Smooth muscle cell (in vitro differentiated cells): ENCODE data around the gene ADRA2C. TPM values are rescaled to one million over a fixed set of nuclear protein-coding genes. Genes with fewer than 3 reads are reported as not detected.

Experiments
- DNase-seq: peaks from one replicate; lab custom pipeline; 2025; ENCODE audit not compliant: unreplicated experiment; lab: John Stamatoyannopoulos, UW
- H2AFZ ChIP-seq: fragments of 200-600 bp; sonication (generic); 2 replicates; pipeline ENCODE4 v1.6.0; 2016; ENCODE audit warnings: antibody characterized with exemption, low read depth, mild to moderate bottlenecking
- H3F3A ChIP-seq: fragments of 200-600 bp; sonication (generic); 2 replicates; pipeline ENCODE4 v1.6.0; 2017; ENCODE audit warnings: antibody characterized with exemption, low read depth
- H3K27ac ChIP-seq: fragments of 200-600 bp; sonication (generic); 2 replicates; pipeline ENCODE4 v1.5.1; 2016; ENCODE audit warnings: low read depth, mild to moderate bottlenecking
- H3K27me3 ChIP-seq: fragments of 200-600 bp; sonication (generic); 2 replicates; pipeline ENCODE4 v1.6.1; 2016; ENCODE audit warnings: low read depth, mild to moderate bottlenecking
- H3K36me3 ChIP-seq: fragments of 200-600 bp; sonication (generic); 2 replicates; pipeline ENCODE4 v1.5.1; 2016; ENCODE audit warnings: low read depth
- H3K4me1 ChIP-seq: fragments of 200-600 bp; sonication (generic); 2 replicates; pipeline ENCODE4 v1.5.1; 2016; ENCODE audit warnings: low read depth
- H3K4me2 ChIP-seq: fragments of 200-600 bp; sonication (generic); 2 replicates; pipeline ENCODE4 v1.6.0; 2016; ENCODE audit warnings: mild to moderate bottlenecking
- H3K4me3 ChIP-seq: fragments of 200-600 bp; sonication (generic); 2 replicates; pipeline ENCODE4 v1.5.1; 2016; ENCODE audit warnings: mild to moderate bottlenecking
- H3K79me2 ChIP-seq: fragments of 200-600 bp; sonication (generic); 2 replicates; pipeline ENCODE4 v1.6.0; 2016; ENCODE audit warnings: low read depth, mild to moderate bottlenecking
- H3K9ac ChIP-seq: fragments of 200-600 bp; sonication (generic); 2 replicates; pipeline ENCODE4 v1.6.0; 2016; ENCODE audit warnings: low read depth
- H3K9me3 ChIP-seq: fragments of 200-600 bp; sonication (generic); replicated peaks from 2 replicates; pipeline ENCODE4 v1.5.1; 2016; ENCODE audit warnings: low read depth
- H4K20me1 ChIP-seq: fragments of 200-600 bp; sonication (generic); 2 replicates; pipeline ENCODE4 v1.6.0; 2016; ENCODE audit warnings: low read depth
- CTCF ChIP-seq: fragments of 200-600 bp; sonication (generic); IDR thresholded peaks from 2 replicates; pipeline ENCODE4 v1.5.1; 2017; ENCODE audit warnings: borderline replicate concordance, mild to moderate bottlenecking, antibody characterized with exemption; ENCODE audit not compliant: insufficient read depth, poor library complexity, severe bottlenecking
- WGBS: methylation state at CpG from one replicate; pipeline ENCODE4 v1.1.7; 2016; ENCODE audit warnings: low lambda C conversion rate; 5-methylcytosine and 5-hydroxymethylcytosine counted together
- polyA plus RNA-seq: library from polyadenylated mRNA; unstranded; fragments of >200 nt; fragmentation: Nextera tagmentation; extraction: Ambion mirVana; gene quantifications from 2 replicates; pipeline ENCODE4 v1.2.1, GENCODE V29; 2016
- total RNA-seq: library from RNA; depleted of rRNA; stranded (reverse); fragments of >200 nt; gene quantifications from 2 replicates; pipeline ENCODE4 v1.2.3, GENCODE V29; 2014

The ADRA2C gene
- total and polyA plus RNA-seq, 2 experiments from 2014 or later: 0.53 to 1.6 TPM

GRCh38 chr4:3724319-3725231, 41.6 kb upstream of the ADRA2C start:
- no peaks in the 10 kb centered on the region for H3K36me3 ChIP-seq
- H3K27ac ChIP-seq: no peak overlapping the region
- no peak overlapping the region for H2AFZ ChIP-seq
- no peak for TF ChIP-seq CTCF
- no peaks in the 10 kb centered on the region for H3K9me3 ChIP-seq
- H3F3A ChIP-seq: no peaks in the 10 kb centered on the region
- H3K27me3 ChIP-seq: peaks cover 46% of the 10 kb centered on the region
- H3K4me2 ChIP-seq: no peak overlapping the region
- no peaks in the 10 kb centered on the region for H3K79me2 ChIP-seq
- WGBS: 24% methylated on average over 43 of the region's 44 CpGs
- no peak overlapping the region for H3K9ac ChIP-seq
- peaks cover 21% of the 10 kb centered on the region for H3K4me1 ChIP-seq
- no peak for DNase-seq
- H3K4me3 ChIP-seq: no peak overlapping the region
- no peaks in the 10 kb centered on the region for H4K20me1 ChIP-seq

DNA sequence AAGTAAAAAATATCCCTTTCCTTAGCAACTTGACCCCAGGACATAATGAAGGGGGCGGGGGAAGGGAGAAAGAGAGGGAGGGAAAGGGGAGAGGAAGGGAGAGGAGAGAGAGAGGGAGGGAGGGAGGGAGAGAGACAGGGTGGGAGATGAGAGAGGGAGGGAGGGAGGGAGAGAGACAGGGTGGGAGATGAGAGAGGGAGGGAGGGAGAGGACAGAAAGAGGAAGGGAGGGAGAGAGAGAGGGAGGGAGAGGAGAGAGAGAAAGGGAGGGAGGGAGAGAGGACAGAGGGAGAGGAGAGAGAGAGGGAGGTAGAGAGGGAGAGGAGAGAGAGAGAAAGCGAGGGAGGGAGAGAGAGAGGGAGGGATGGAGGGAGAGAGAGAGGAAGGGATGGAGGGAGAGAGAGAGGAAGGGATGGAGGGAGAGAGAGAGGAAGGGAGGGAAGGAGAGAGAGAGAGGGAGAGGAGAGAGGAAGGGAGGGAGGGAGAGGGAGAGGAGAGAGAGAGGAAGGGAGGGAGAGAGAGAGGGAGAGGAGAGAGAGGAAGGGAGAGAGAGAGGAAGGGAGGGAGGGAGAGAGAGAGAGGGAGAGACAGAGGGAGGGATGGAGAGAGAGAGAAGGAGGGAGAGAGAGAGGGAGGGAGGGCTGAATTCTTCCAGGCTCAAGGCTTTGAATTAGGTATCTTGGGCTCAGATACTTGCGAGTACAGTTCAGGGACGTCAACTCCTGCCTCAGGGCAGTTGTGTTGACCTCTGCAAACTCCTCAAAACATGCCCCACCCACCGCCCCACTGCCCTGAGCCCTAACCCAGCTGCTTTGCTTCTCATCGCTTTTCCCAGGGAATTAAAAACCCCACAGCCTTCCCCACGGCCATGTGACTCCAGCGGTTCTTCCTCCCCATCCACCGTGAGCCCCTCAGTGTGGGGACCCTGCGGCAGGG, 40.0 kb upstream of the ADRA2C start:
- no peak overlapping the region for H3K4me3 ChIP-seq
- no peaks in the 10 kb centered on the region for H4K20me1 ChIP-seq
- peaks cover 46% of the 10 kb centered on the region for H3K27me3 ChIP-seq
- H3K27ac ChIP-seq: no peak overlapping the region
- H3K36me3 ChIP-seq: no peaks in the 10 kb centered on the region
- no peaks in the 10 kb centered on the region for H3F3A ChIP-seq
- H3K4me2 ChIP-seq: no peak overlapping the region
- no peaks in the 10 kb centered on the region for H3K79me2 ChIP-seq
- no peaks in the 10 kb centered on the region for H3K9me3 ChIP-seq
- no peak overlapping the region for H2AFZ ChIP-seq
- H3K4me1 ChIP-seq: peaks cover 15% of the 10 kb centered on the region
- 59% methylated on average over 6 of the region's 10 CpGs for WGBS
- no peak for DNase-seq
- H3K9ac ChIP-seq: no peak overlapping the region
- TF ChIP-seq CTCF: no peak

GRCh38 chr4:3727847-3728469, 38.2 kb upstream of the ADRA2C start:
- H3K9ac ChIP-seq: no peak overlapping the region
- H4K20me1 ChIP-seq: no peaks in the 10 kb centered on the region
- peaks cover 43% of the 10 kb centered on the region for H3K27me3 ChIP-seq
- H3K36me3 ChIP-seq: no peaks in the 10 kb centered on the region
- no peak overlapping the region for H3K27ac ChIP-seq
- no peak overlapping the region for H3K4me2 ChIP-seq
- no peak for TF ChIP-seq CTCF
- no peaks in the 10 kb centered on the region for H3F3A ChIP-seq
- no peaks in the 10 kb centered on the region for H3K79me2 ChIP-seq
- no peak overlapping the region for H2AFZ ChIP-seq
- 80% methylated on average over 14 of the region's 16 CpGs for WGBS
- no peak for DNase-seq
- H3K9me3 ChIP-seq: no peaks in the 10 kb centered on the region
- H3K4me1 ChIP-seq: peaks cover 16% of the 10 kb centered on the region
- H3K4me3 ChIP-seq: no peak overlapping the region
